ENCODE results near the gene ATAD3A.
A peak's percentile ranks its signal among the peaks of the same experiment; 100 is the strongest.

Gene ATAD3A

DNA sequence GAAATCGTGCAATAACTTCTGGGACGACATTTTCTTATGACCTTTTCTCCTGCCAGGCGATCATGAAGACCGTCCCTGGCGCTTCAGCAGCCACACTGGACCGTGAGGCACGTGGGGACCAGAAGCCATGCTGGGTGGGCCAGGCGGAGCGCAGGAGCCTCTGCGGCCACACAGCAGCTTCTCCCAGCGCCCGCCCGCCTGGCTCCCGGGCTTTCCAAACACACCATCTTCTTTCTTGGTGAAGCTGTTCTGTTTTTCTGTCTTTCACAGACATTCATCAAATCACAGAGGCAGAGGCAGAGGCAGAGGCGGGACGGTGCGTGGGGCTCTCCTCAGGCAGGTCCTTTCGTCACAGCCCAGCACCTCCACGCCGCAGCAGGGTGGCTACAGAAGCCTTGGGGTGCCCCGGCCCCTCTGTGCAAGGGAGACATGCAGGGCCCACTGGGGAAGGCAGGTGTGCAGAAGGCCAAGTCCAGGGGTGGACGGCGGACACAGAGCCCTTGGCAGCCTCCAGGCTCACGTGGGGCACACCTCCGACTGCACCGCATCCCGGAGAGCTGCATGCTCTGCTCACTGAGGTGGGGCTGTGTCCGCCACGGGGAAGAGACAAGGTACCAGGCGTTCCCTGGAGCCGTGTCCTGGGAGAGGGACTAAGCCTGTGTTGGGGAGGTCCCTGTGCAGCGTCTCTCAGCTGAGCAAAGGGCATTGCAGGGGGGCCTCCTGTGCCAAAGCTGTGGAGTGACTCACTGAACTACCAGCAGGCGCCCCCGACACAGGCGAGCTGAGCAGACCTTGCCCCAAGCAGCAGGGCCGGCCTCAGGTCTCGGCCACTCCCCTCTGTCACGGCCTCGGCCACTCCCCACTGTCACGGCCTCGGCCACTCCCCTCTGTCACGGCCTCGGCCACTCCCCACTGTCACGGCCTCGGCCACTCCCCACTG, 31.1 kb downstream of the ATAD3A start:
- no peak overlapping the region for H3K4me3 ChIP-seq (ENCODE audit: low read length)
- H3K27ac ChIP-seq (ENCODE audit: low read depth, low read length) = no peak overlapping the region
- 91% methylated on average over 45 of the region's 45 CpGs for WGBS
- H3K4me1 ChIP-seq (ENCODE audit: insufficient read depth, low read length) = no peaks in the 10 kb centered on the region
- H3K9me3 ChIP-seq (ENCODE audit: insufficient read depth, low read depth, low read length) = no peaks in the 10 kb centered on the region
- H3K36me3 ChIP-seq (ENCODE audit: insufficient read depth, low read length) = peaks cover 35% of the 10 kb centered on the region
- H3K27me3 ChIP-seq (ENCODE audit: insufficient read depth, low read length) = no peaks in the 10 kb centered on the region
- H3K9ac ChIP-seq (ENCODE audit: low read depth, low read length) = no peak overlapping the region

DNA sequence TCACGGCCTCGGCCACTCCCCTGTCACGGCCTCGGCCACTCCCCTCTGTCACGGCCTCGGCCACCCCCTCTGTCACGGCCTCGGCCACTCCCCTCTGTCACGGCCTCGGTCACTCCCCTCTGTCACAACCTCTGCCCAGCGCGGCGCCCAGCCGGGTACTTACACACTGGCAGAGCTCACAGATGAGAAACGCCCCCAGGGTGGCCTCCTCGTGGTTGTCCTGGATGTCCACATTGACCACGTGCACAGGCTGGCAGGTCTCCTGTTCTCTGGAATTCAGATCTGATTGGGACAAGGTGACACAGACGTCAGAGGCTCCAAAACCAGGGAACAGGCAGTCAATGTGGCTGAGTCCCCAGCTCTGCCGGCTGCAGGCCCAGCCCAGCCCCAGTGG, 31.7 kb downstream of the ATAD3A start:
- Histone ChIP-seq H3K4me1 (ENCODE audit: insufficient read depth, low read length) (no peaks in the 10 kb centered on the region), H3K9me3 (ENCODE audit: insufficient read depth, low read depth, low read length) (no peaks in the 10 kb centered on the region), H3K27me3 (ENCODE audit: insufficient read depth, low read length) (no peaks in the 10 kb centered on the region), H3K9ac (ENCODE audit: low read depth, low read length) (no peak overlapping the region), H3K4me3 (ENCODE audit: low read length) (no peak overlapping the region), H3K36me3 (ENCODE audit: insufficient read depth, low read length) (peaks cover 35% of the 10 kb centered on the region), H3K27ac (ENCODE audit: low read depth, low read length) (no peak overlapping the region)
- 88% methylated on average over 19 of the region's 19 CpGs for WGBS

DNA sequence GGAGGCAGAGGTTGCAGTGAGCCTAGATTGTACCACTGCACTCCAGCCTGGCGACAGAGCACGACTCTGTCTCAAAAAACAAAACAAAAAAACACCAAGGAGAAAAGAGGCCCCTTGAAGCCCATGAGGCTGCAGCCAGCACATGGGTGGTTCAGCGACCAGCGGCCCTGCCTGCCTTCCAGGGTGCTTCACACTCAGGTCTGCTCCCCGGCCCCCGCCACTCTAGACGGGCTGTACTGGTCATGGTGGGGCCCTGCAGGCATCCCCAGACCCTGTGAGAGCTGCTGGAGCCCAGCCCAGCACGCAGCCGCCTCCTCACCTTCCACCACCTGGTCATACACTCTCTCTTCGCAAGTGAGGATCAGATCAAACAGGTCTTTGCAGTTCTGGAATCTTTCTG, 32.6 kb downstream of the ATAD3A start:
- Histone ChIP-seq H3K9me3 (ENCODE audit: insufficient read depth, low read depth, low read length) (no peaks in the 10 kb centered on the region), H3K9ac (ENCODE audit: low read depth, low read length) (no peak overlapping the region), H3K27ac (ENCODE audit: low read depth, low read length) (no peak overlapping the region), H3K4me3 (ENCODE audit: low read length) (no peak overlapping the region), H3K27me3 (ENCODE audit: insufficient read depth, low read length) (no peaks in the 10 kb centered on the region), H3K36me3 (ENCODE audit: insufficient read depth, low read length) (peaks cover 38% of the 10 kb centered on the region), H3K4me1 (ENCODE audit: insufficient read depth, low read length) (no peaks in the 10 kb centered on the region)
- WGBS = 96% methylated on average over 10 of the region's 10 CpGs

DNA sequence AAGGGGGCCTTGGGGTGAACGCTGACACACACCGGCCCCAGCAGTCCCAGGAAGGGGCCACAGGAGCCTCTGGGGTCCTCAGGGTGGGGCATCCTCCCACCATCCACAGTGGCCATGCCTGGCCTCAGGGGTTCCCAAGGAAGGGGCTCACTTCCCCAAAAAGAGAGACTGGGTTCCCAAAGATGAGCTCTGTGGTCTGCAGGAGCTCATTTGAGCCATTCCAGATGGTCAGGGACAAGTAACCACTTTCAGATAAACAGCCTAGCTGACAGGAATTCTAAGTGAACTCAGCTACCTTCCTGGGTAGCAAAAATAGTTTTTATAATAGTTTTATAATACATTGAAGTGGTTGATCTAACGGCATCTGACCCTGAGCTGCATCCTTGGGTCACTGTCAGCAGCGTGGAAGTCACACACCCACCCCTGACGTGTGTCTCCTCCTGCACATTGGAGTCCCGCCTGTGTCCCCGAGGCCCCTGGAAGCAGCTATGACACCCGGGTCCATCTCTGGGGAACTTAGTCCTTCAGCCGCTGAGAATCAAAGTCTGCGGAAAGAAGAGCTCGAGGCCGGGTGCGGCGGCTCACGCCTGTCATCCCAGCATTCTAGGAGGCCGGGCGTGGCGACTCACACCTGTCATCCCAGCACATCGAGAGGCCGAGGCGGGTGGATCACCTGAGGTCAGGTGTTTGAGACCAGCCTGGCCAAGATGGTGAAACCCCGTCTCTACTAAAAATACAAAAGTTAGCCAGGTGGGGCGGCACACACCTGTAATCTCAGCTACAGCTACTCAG, 34.2 kb downstream of the ATAD3A start:
- Histone ChIP-seq H3K27ac (ENCODE audit: low read depth, low read length) (no peak overlapping the region), H3K4me1 (ENCODE audit: insufficient read depth, low read length) (no peaks in the 10 kb centered on the region), H3K9me3 (ENCODE audit: insufficient read depth, low read depth, low read length) (no peaks in the 10 kb centered on the region), H3K4me3 (ENCODE audit: low read length) (no peak overlapping the region), H3K36me3 (ENCODE audit: insufficient read depth, low read length) (peaks cover 38% of the 10 kb centered on the region), H3K9ac (ENCODE audit: low read depth, low read length) (no peak overlapping the region), H3K27me3 (ENCODE audit: insufficient read depth, low read length) (no peaks in the 10 kb centered on the region)
- WGBS = 97% methylated on average over 23 of the region's 23 CpGs

DNA sequence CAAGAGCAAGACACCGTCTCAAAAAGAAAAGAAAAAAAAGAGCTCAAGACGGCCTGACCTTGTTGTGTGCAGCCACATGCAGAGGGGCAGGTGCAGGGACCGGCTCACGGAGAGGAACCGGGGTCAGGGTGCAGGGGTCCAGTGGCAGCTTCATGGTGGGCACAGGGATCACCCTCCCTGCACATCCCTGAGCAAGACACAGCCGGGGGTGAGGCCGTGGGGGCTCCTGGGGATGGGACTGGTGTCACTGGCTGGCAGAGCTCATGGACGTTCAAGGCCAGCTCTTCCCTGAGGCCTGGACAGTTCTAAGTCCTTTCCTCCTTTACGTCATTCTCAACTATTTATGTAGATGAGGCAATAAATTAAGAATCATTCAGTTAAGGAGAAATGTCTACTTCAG, 35.0 kb downstream of the ATAD3A start:
- Histone ChIP-seq H3K9ac (ENCODE audit: low read depth, low read length) (no peak overlapping the region), H3K4me1 (ENCODE audit: insufficient read depth, low read length) (no peaks in the 10 kb centered on the region), H3K27me3 (ENCODE audit: insufficient read depth, low read length) (no peaks in the 10 kb centered on the region), H3K4me3 (ENCODE audit: low read length) (no peak overlapping the region), H3K9me3 (ENCODE audit: insufficient read depth, low read depth, low read length) (no peaks in the 10 kb centered on the region), H3K36me3 (ENCODE audit: insufficient read depth, low read length) (peaks cover 30% of the 10 kb centered on the region), H3K27ac (ENCODE audit: low read depth, low read length) (no peak overlapping the region)
- 95% methylated on average over 8 of the region's 9 CpGs for WGBS

DNA sequence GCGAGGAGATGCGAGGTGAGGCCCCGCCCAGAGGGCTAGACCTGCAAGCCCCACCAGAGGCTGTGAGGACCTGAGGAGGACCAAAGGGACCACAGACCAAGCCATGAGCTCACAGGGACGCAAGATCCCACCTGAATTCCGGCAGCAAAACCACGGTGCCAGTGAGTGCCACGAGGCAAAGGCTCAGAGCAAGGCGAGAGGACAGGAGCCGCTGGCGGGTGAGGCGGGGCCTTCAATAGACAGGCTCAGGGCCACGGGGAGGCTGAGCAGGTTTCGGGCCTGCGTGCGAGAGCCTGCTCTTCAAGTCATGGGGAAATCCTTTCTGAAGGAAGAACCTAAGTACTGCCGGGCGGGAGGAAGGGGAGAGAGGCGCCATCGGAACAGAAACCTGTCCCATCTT, 35.5 kb downstream of the ATAD3A start:
- H3K4me1 ChIP-seq (ENCODE audit: insufficient read depth, low read length) = no peaks in the 10 kb centered on the region
- H3K27ac ChIP-seq (ENCODE audit: low read depth, low read length) = no peak overlapping the region
- H3K9ac ChIP-seq (ENCODE audit: low read depth, low read length) = no peak overlapping the region
- peaks cover 30% of the 10 kb centered on the region for H3K36me3 ChIP-seq (ENCODE audit: insufficient read depth, low read length)
- H3K27me3 ChIP-seq (ENCODE audit: insufficient read depth, low read length) = no peaks in the 10 kb centered on the region
- WGBS = 95% methylated on average over 19 of the region's 19 CpGs
- H3K9me3 ChIP-seq (ENCODE audit: insufficient read depth, low read depth, low read length) = no peaks in the 10 kb centered on the region
- H3K4me3 ChIP-seq (ENCODE audit: low read length) = no peak overlapping the region

DNA sequence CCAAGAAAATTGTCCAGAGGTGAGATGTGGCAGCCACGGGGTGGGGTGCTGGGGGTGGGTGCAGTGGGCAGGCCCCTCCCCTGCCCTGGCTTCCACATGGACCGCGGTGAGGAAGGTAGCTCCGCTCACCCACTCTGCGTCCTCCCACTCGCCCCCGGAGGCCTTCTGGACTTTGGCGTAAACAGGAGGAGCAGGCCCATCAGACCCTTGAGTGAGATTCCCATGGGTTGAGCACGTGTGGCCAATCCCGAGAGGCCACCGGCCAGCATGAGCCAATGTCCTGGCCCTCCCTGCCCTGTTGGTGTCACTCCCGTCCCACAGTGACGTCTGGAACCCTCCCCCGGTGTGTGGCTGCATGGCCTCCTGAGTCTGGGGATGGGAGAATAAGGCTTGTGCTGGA, 36.6 kb downstream of the ATAD3A start:
- Histone ChIP-seq H3K27me3 (ENCODE audit: insufficient read depth, low read length) (no peaks in the 10 kb centered on the region), H3K27ac (ENCODE audit: low read depth, low read length) (no peak overlapping the region), H3K9me3 (ENCODE audit: insufficient read depth, low read depth, low read length) (no peaks in the 10 kb centered on the region), H3K4me3 (ENCODE audit: low read length) (no peak overlapping the region), H3K4me1 (ENCODE audit: insufficient read depth, low read length) (no peaks in the 10 kb centered on the region), H3K36me3 (ENCODE audit: insufficient read depth, low read length) (peaks cover 22% of the 10 kb centered on the region), H3K9ac (ENCODE audit: low read depth, low read length) (no peak overlapping the region)
- WGBS = 95% methylated on average over 14 of the region's 14 CpGs

DNA sequence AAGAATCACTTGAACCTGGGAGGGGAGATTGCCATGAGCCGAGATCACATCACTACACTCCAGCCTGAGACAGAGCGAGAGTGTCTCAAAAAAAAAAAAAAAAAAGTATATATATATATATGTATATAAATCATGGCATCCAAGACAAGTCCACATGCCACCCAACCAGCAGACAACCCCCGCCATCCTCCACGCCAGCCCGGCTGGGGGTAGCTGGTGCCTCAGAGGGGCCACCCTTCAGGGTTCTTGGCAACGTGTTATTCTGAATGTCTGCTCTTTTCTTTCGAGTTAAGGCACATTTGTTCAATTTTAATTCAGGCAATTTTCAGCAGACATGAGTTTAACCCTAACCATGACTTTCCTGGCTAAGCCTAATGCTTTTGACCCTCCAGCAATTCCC, 38.1 kb downstream of the ATAD3A start:
- Histone ChIP-seq H3K4me3 (ENCODE audit: low read length) (no peak overlapping the region), H3K27me3 (ENCODE audit: insufficient read depth, low read length) (no peaks in the 10 kb centered on the region), H3K4me1 (ENCODE audit: insufficient read depth, low read length) (no peaks in the 10 kb centered on the region), H3K9ac (ENCODE audit: low read depth, low read length) (no peak overlapping the region), H3K36me3 (ENCODE audit: insufficient read depth, low read length) (peaks cover 12% of the 10 kb centered on the region), H3K9me3 (ENCODE audit: insufficient read depth, low read depth, low read length) (no peaks in the 10 kb centered on the region), H3K27ac (ENCODE audit: low read depth, low read length) (no peak overlapping the region)
- WGBS = 95% methylated on average over 6 of the region's 7 CpGs

DNA sequence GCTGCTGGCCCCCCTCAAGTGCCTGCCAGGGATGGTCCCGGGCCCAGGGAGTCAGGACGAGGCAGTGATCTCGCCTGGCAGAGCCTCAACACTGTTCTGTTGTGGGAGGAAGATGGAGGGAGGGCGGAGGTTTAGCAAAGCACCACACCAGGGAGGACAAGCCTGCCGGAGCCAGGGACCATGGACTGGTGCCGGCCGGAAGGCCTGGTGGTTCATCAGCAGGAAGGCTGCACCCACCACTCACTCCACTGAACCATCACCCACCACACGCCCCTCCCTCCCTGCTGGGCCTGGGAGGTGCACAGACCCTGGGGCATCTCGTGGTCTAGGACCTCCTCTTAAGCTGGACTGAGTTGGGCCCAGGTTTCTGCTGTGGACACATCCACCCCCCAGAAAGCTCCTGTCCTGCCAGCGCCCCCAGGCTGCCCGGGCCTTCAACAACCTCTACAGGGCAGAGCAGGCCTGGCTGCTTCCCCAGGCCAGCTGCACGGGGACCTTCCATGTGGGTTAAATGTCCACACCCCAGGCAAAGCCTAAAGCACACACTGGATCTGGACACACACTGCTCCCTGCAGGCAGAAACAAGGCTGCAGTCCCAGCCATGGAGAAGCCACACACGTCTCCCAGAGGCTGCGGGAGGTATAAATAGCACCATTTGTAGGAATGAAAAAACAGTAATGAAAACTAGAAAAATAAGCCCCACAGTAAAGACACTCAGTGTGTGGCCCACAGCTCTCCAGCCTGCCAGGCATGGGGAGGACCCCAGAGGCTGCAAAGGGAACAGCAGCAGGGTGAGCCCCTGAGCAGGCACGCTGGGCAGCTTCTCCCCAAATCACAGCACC, 38.9 kb downstream of the ATAD3A start:
- H3K27me3 ChIP-seq (ENCODE audit: insufficient read depth, low read length) = no peaks in the 10 kb centered on the region
- 0 out of 2 replicates have a peak overlapping the region, but pooled peaks have one; percentile 6 for H3K27ac ChIP-seq (ENCODE audit: low read depth, low read length)
- H3K4me3 ChIP-seq (ENCODE audit: low read length) = no peak overlapping the region
- no peaks in the 10 kb centered on the region for H3K9me3 ChIP-seq (ENCODE audit: insufficient read depth, low read depth, low read length)
- H3K4me1 ChIP-seq (ENCODE audit: insufficient read depth, low read length) = no peaks in the 10 kb centered on the region
- peaks cover 17% of the 10 kb centered on the region for H3K36me3 ChIP-seq (ENCODE audit: insufficient read depth, low read length)
- H3K9ac ChIP-seq (ENCODE audit: low read depth, low read length) = no peak overlapping the region
- 87% methylated on average over 15 of the region's 15 CpGs for WGBS

DNA sequence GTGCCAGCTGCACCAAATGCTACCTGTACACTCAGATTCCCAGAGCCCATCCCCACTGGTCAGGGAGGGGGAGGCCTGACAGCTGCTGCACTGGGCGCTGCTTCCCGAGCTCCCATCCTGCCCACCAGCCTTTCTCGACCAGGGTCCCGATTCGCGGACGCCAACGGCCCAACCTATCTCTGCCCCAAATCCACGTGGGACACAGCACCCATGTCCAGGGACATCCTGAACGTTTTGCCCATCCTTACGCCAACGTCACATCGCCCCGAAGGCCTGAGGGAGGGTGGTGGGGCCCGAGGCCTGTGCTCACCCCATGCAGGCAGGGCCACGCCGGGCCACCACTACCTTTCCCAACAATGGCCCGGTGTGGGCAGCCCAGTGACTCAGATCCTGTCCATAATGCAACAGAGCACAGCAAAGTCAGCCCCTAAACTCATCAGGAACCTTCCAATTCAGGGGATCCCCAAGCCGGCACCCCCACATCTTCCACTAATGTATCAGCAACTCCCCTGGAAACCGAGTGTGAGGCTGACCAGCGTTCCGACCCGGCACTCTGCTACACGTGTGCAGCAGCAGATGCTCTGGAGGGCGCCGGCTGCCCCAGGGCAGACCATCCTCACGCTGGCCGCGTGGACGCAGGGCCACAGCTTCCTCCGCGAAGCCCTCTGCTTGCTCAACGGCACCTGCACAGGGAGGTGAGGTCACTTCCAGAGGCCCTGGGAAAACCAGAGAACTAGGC, 39.7 kb downstream of the ATAD3A start:
- H3K27me3 ChIP-seq (ENCODE audit: insufficient read depth, low read length) = no peaks in the 10 kb centered on the region
- 95% methylated on average over 33 of the region's 33 CpGs for WGBS
- no peak overlapping the region for H3K9ac ChIP-seq (ENCODE audit: low read depth, low read length)
- no peak overlapping the region for H3K4me3 ChIP-seq (ENCODE audit: low read length)
- H3K9me3 ChIP-seq (ENCODE audit: insufficient read depth, low read depth, low read length) = no peaks in the 10 kb centered on the region
- peaks cover 20% of the 10 kb centered on the region for H3K36me3 ChIP-seq (ENCODE audit: insufficient read depth, low read length)
- H3K27ac ChIP-seq (ENCODE audit: low read depth, low read length) = 0 out of 2 replicates have a peak overlapping the region, but pooled peaks have one; percentile 20
- no peaks in the 10 kb centered on the region for H3K4me1 ChIP-seq (ENCODE audit: insufficient read depth, low read length)

All from HUES64 (cell line).